ENCODE data around the gene ABI3. TPM values are rescaled to one million over a fixed set of nuclear protein-coding genes. Genes with fewer than 3 reads are reported as not detected.
A peak's percentile ranks its signal among the peaks of the same experiment; 100 is the strongest.

ABI3 gene
- total RNA-seq, 1 experiment from 2014 or later: not detected

DNA sequence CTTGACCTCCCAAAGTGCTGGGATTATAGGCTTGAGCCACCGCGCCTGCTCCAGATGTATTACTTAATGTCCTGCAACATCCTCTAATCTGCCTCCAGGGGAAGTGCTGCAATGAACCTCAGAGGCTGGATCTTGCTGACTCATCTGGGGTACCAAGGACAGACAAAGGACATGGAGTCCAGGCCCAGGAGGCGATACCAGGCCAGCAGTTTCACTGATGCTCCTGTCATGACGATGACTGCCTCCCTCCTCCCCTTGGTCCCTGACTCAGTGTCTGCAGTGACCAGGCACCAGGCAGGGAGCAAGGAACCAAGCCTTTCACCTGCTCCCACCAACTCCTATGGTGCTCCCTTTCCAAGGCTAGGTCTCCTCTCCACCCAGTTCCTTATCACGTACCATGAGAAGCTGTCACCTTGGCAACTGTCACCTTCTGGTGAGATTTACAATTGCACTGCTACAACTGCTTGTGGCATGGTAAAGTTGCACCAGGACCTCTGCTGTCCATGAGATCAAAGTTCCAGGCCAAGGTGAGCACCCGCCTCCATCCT is 41.7 kb downstream of the ABI3 start:
- no peak overlapping the region for H3K4me2 ChIP-seq (ENCODE audit: low read length)
- TF ChIP-seq, protein P1, sequence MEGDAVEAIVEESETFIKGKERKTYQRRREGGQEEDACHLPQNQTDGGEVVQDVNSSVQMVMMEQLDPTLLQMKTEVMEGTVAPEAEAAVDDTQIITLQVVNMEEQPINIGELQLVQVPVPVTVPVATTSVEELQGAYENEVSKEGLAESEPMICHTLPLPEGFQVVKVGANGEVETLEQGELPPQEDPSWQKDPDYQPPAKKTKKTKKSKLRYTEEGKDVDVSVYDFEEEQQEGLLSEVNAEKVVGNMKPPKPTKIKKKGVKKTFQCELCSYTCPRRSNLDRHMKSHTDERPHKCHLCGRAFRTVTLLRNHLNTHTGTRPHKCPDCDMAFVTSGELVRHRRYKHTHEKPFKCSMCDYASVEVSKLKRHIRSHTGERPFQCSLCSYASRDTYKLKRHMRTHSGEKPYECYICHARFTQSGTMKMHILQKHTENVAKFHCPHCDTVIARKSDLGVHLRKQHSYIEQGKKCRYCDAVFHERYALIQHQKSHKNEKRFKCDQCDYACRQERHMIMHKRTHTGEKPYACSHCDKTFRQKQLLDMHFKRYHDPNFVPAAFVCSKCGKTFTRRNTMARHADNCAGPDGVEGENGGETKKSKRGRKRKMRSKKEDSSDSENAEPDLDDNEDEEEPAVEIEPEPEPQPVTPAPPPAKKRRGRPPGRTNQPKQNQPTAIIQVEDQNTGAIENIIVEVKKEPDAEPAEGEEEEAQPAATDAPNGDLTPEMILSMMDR (conservative IDR thresholded peaks at IDR 0.05; ENCODE audit: low read depth, low read length): no peak
- TF ChIP-seq EZH2 (IDR thresholded peaks at IDR 0.05; ENCODE audit: low read length, unreplicated experiment): no peak
- TF ChIP-seq EZH2phosphoT487 (IDR thresholded peaks at IDR 0.05; ENCODE audit: borderline replicate concordance, low read length): no peak
- no peak overlapping the region for H3K9ac ChIP-seq (ENCODE audit: low read length)
- no peak overlapping the region for H3K4me3 ChIP-seq (ENCODE audit: low read length)
- H4K20me1 ChIP-seq (ENCODE audit: low read length): no peaks in the 10 kb centered on the region
- no peak overlapping the region for H3K27ac ChIP-seq (ENCODE audit: low read length)
- no peaks in the 10 kb centered on the region for H3K36me3 ChIP-seq (ENCODE audit: low read depth, low read length)
- no peaks in the 10 kb centered on the region for H3K79me2 ChIP-seq (ENCODE audit: low read length)
- H3K9me2 ChIP-seq (replicated peaks; ENCODE audit: low read length): no peaks in the 10 kb centered on the region
- intact Hi-C loops (cut with micrococcal nuclease): no loop called here
- ChIA-PET POLR2A (ENCODE audit: unreplicated experiment) (no interaction called here), CTCF (interaction anchor here (0.6 kb wide), 1 partner anchor 95 kb away, joined by 4 read pairs; no protein-coding TSS in a partner anchor)
- H3K9me3 ChIP-seq (ENCODE audit: low read length): no peaks in the 10 kb centered on the region
- no peaks in the 10 kb centered on the region for H3K27me3 ChIP-seq (ENCODE audit: low read length)
- DNase-seq: no peak
- no peak overlapping the region for H2AFZ ChIP-seq (ENCODE audit: low read length)
- ATAC-seq: no peak; the same call in 1 of the 2 replicates
- no peaks in the 10 kb centered on the region for H3F3A ChIP-seq (ENCODE audit: low read length, unreplicated experiment)
- H3K4me1 ChIP-seq (ENCODE audit: insufficient read depth, low read length): peaks cover 6% of the 10 kb centered on the region; the same call in 1 of the 2 replicates
- no TSS peak for BruUV-seq (replicated peaks)

DNA sequence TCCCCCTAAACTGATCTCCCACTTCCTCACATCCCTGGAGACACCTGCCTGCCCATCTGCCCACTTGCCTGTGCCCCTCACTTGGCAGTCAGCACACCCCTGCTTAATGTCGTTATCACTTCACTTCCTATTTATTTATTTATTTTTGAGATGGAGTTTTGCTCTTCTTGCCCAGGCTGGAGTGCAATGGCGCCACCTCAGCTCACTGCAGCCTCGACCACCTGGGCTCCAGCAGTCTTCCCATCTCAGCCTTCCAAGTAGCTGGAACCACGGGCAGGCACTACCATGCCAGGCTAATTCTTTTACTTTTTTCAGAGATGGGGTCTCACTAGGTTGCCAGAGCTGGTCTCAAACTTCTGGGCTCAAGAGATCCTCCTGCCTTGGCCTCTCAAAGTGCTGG is 43.6 kb downstream of the ABI3 start:
- TF ChIP-seq EZH2phosphoT487 (IDR thresholded peaks at IDR 0.05; ENCODE audit: borderline replicate concordance, low read length): no peak
- TF ChIP-seq, protein P1 (conservative IDR thresholded peaks at IDR 0.05; ENCODE audit: low read depth, low read length): peak; percentile 21; the same call in 1 of the 2 replicates
- H3K9ac ChIP-seq (ENCODE audit: low read length): no peak overlapping the region
- POLR2A ChIA-PET (ENCODE audit: unreplicated experiment): no interaction called here

DNA sequence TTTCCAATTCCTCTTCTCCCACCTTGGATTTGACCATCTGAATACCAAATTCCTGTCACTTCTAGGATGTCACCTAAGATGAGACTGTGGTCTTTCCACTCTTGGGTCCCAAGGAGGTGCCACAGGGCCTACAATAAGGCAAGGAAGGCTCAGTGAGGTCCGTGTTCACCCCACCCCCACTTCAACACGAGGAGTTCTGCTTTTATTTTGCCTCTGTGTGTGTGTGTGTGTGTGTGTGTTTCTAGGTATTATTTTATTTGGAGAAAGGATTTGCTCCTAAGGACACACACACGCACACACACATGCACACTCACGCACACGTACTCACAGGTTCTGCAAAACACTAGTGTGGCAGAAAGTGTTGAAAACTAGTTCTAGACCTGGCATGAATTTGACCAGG is 44.6 kb downstream of the ABI3 start:
- no peak overlapping the region for H3K9ac ChIP-seq (ENCODE audit: low read length)
- H3K79me2 ChIP-seq (ENCODE audit: low read length): no peaks in the 10 kb centered on the region
- no peaks in the 10 kb centered on the region for H3K9me3 ChIP-seq (ENCODE audit: low read length)
- peaks cover 5% of the 10 kb centered on the region; the same call in 1 of the 2 replicates for H3K4me1 ChIP-seq (ENCODE audit: insufficient read depth, low read length)
- H4K20me1 ChIP-seq (ENCODE audit: low read length): no peaks in the 10 kb centered on the region
- ChIA-PET CTCF (no interaction called here), POLR2A (ENCODE audit: unreplicated experiment) (no interaction called here)
- BruUV-seq (replicated peaks): no TSS peak
- H3K27ac ChIP-seq (ENCODE audit: low read length): no peak overlapping the region
- ATAC-seq (no peak), DNase-seq (no peak)
- H3K9me2 ChIP-seq (replicated peaks; ENCODE audit: low read length): no peaks in the 10 kb centered on the region
- no peak overlapping the region for H3K4me2 ChIP-seq (ENCODE audit: low read length)
- no peak overlapping the region for H3K4me3 ChIP-seq (ENCODE audit: low read length)
- H2AFZ ChIP-seq (ENCODE audit: low read length): no peak overlapping the region
- no peaks in the 10 kb centered on the region for H3K36me3 ChIP-seq (ENCODE audit: low read depth, low read length)
- TF ChIP-seq EZH2 (IDR thresholded peaks at IDR 0.05; ENCODE audit: low read length, unreplicated experiment): no peak
- no peak for TF ChIP-seq EZH2phosphoT487 (IDR thresholded peaks at IDR 0.05; ENCODE audit: borderline replicate concordance, low read length)
- TF ChIP-seq, protein P1 (conservative IDR thresholded peaks at IDR 0.05; ENCODE audit: low read depth, low read length): no peak
- no peaks in the 10 kb centered on the region for H3K27me3 ChIP-seq (ENCODE audit: low read length)
- no peaks in the 10 kb centered on the region for H3F3A ChIP-seq (ENCODE audit: low read length, unreplicated experiment)
- intact Hi-C loops (cut with micrococcal nuclease): no loop called here

More for the DNA sequence above, 43.6 kb downstream of the ABI3 start:
- Histone ChIP-seq H3K27ac (ENCODE audit: low read length) (no peak overlapping the region), H3K9me2 (replicated peaks; ENCODE audit: low read length) (no peaks in the 10 kb centered on the region), H4K20me1 (ENCODE audit: low read length) (no peaks in the 10 kb centered on the region), H3K36me3 (ENCODE audit: low read depth, low read length) (no peaks in the 10 kb centered on the region), H3F3A (ENCODE audit: low read length, unreplicated experiment) (no peaks in the 10 kb centered on the region), H3K4me3 (ENCODE audit: low read length) (no peak overlapping the region), H2AFZ (ENCODE audit: low read length) (no peak overlapping the region), H3K9me3 (ENCODE audit: low read length) (no peaks in the 10 kb centered on the region), H3K27me3 (ENCODE audit: low read length) (no peaks in the 10 kb centered on the region), H3K79me2 (ENCODE audit: low read length) (no peaks in the 10 kb centered on the region), H3K4me1 (ENCODE audit: insufficient read depth, low read length) (peaks cover 6% of the 10 kb centered on the region; the same call in 1 of the 2 replicates), H3K4me2 (ENCODE audit: low read length) (no peak overlapping the region)
- no TSS peak for BruUV-seq (replicated peaks)
- intact Hi-C loops (cut with micrococcal nuclease): no loop called here
- DNase-seq: no peak
- CTCF ChIA-PET: no interaction called here
- ATAC-seq: no peak

All from PC-3 (cell line).